Tibial artery (tissue), 4 donors: ENCODE measurements around the gene FAM20B.

Source experiments
- DNase-seq, 2 donors: peaks; one replicate each; pipeline ENCODE4 v3.0.0-alpha.2; 2019
- H3K27ac ChIP-seq, 2 donors: fragments of 200-600 bp; sonication (generic) in 1 of 2; 1 replicate in 1 of 2; 2 replicates in 1 of 2; pipeline ENCODE4 v1.5.1; 2018 to 2019; ENCODE audit warnings: mild to moderate bottlenecking in 1 of 2
- H3K27me3 ChIP-seq, 2 donors: fragments of 200-600 bp; sonication (generic) in 1 of 2; one replicate each; pipeline versions ENCODE4 v1.5.1 to v1.6.0; 2016 to 2019
- H3K36me3 ChIP-seq, 3 donors: fragments of 200-600 bp; sonication (generic) in 2 of 3; one replicate each; pipeline ENCODE4 v1.5.1; 2016 to 2019; ENCODE audit warnings: mild to moderate bottlenecking in 2 of 3
- H3K4me1 ChIP-seq, 4 donors: fragments of 200-600 bp; sonication (generic) in 2 of 4; 1 replicate in 3 of 4; 2 replicates in 1 of 4; pipeline ENCODE4 v1.5.1; 2016 to 2019
- H3K4me3 ChIP-seq, 2 donors: fragments of 200-600 bp; sonication (generic) in 1 of 2; 1 replicate in 1 of 2; 2 replicates in 1 of 2; pipeline ENCODE4 v1.5.1; 2018 to 2019; ENCODE audit warnings: mild to moderate bottlenecking in 2 of 2
- H3K9me3 ChIP-seq, 3 donors: fragments of 200-600 bp; sonication (generic) in 1 of 3; one replicate each; pipeline ENCODE4 v1.5.1; 2016 to 2019
- intact Hi-C: fragments of 100-400 bp; cut with DNase I; formaldehyde crosslinking; loops from one replicate; pipeline ENCODE4 v1.15.0; 2023; ENCODE audit warnings: low total_unique reads
- TF ChIP-seq, protein P1 (sequence below), 2 experiments: fragments of 200-600 bp in 1 of 2; fragments of 450-650 bp in 1 of 2; IDR thresholded peaks; one replicate each; pipeline ENCODE4 v1.5.1; 2017 to 2019; ENCODE audit warnings: antibody characterized with exemption in 2 of 2, mild to moderate bottlenecking in 1 of 2, moderate library complexity in 1 of 2

FAM20B gene

DNA sequence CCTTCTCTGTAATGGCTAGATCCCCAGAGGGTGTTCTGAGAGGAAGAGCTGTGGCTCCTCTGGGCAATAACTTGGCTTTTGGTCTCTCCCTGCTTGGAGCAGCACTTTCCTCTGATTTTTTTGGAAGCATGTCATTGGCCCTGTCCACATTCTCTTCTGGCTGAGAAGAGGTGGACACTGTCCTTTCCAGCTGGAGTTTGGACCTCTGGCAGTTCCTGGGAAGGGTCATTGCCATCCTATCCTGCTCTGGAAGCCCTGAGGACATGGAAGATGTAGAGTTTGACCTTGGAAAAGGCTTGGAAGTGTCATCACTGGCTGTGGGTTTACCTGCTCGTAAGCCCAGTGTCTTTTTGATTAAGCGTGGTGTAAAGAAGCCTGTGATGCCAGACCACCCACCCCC is 83.0 kb downstream of the FAM20B start:
- H3K27ac ChIP-seq, result no peak overlapping the region
- H3K27me3 ChIP-seq, result no peaks in the 10 kb centered on the region
- TF ChIP-seq, protein P1, sequence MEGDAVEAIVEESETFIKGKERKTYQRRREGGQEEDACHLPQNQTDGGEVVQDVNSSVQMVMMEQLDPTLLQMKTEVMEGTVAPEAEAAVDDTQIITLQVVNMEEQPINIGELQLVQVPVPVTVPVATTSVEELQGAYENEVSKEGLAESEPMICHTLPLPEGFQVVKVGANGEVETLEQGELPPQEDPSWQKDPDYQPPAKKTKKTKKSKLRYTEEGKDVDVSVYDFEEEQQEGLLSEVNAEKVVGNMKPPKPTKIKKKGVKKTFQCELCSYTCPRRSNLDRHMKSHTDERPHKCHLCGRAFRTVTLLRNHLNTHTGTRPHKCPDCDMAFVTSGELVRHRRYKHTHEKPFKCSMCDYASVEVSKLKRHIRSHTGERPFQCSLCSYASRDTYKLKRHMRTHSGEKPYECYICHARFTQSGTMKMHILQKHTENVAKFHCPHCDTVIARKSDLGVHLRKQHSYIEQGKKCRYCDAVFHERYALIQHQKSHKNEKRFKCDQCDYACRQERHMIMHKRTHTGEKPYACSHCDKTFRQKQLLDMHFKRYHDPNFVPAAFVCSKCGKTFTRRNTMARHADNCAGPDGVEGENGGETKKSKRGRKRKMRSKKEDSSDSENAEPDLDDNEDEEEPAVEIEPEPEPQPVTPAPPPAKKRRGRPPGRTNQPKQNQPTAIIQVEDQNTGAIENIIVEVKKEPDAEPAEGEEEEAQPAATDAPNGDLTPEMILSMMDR (IDR thresholded peaks at IDR 0.05), result no peak
- no peaks in the 10 kb centered on the region for H3K4me1 ChIP-seq
- intact Hi-C loops, result no loop called here
- no peak for DNase-seq
- no peak overlapping the region for H3K4me3 ChIP-seq
- peaks cover 58 to 69% (median 67%) of the 10 kb centered on the region in 3 donors for H3K36me3 ChIP-seq
- H3K9me3 ChIP-seq, result no peaks in the 10 kb centered on the region

DNA sequence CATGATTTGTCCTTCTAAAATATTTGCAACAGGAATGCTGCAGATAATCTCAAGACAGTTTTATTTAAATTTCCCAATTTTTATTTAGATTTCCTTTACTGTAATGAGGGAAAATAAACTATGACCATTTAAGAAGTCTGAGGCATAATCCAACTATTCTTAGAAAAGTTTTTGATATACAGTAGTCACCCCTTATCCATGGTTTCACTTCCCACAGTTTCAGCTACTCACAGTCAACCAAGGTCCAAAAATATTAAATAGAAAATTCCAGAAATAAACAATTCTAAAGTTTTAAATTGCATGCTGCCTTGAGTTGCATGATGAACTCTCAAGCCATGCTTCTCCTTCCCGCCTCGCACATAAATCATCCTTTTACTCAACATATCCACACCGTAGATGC is 89.5 kb downstream of the FAM20B start:
- DNase-seq, result no peak
- no peak overlapping the region for H3K4me3 ChIP-seq
- H3K9me3 ChIP-seq, result no peaks in the 10 kb centered on the region
- no peaks in the 10 kb centered on the region for H3K4me1 ChIP-seq
- H3K27me3 ChIP-seq, result no peaks in the 10 kb centered on the region
- peaks cover 67 to 75% (median 72%) of the 10 kb centered on the region in 3 donors for H3K36me3 ChIP-seq
- intact Hi-C loops, result no loop called here
- TF ChIP-seq, protein P1 (IDR thresholded peaks at IDR 0.05), result no peak
- no peak overlapping the region for H3K27ac ChIP-seq

GRCh38 chr1:179119513-179119912 is 93.8 kb downstream of the FAM20B start:
- Histone ChIP-seq H3K27me3 (no peaks in the 10 kb centered on the region), H3K27ac (no peak overlapping the region), H3K36me3 (peaks cover 25 to 47% (median 38%) of the 10 kb centered on the region in 3 donors), H3K9me3 (no peaks in the 10 kb centered on the region), H3K4me1 (peaks cover 0 to 6% (median 3%) of the 10 kb centered on the region in 4 donors), H3K4me3 (no peak overlapping the region)
- DNase-seq, result no peak
- TF ChIP-seq, protein P1 (IDR thresholded peaks at IDR 0.05), result no peak
- intact Hi-C loops, result no loop called here

- TF ChIP-seq, protein P1 (IDR thresholded peaks at IDR 0.05), result no peak
- Histone ChIP-seq H3K27me3 (no peaks in the 10 kb centered on the region), H3K27ac (no peak overlapping the region), H3K4me3 (no peak overlapping the region), H3K4me1 (peaks cover 0 to 6% (median 3%) of the 10 kb centered on the region in 4 donors), H3K36me3 (peaks cover 24 to 43% (median 31%) of the 10 kb centered on the region in 3 donors), H3K9me3 (no peaks in the 10 kb centered on the region)
- no peak for DNase-seq
- intact Hi-C loops, result loop anchor here (5.0 kb wide), 1 partner anchor 72 kb away; no protein-coding TSS in a partner anchor
These were observed 95.0 kb downstream of the FAM20B start for GRCh38 chr1:179120736-179121135.

- Histone ChIP-seq H3K9me3 (no peaks in the 10 kb centered on the region), H3K36me3 (peaks cover 20 to 43% (median 27%) of the 10 kb centered on the region in 3 donors), H3K4me3 (no peak overlapping the region), H3K27ac (no peak overlapping the region), H3K4me1 (peaks cover 0 to 9% (median 4%) of the 10 kb centered on the region in 4 donors), H3K27me3 (no peaks in the 10 kb centered on the region)
- intact Hi-C loops, result loop anchor here (5.0 kb wide), 1 partner anchor 71 kb away; no protein-coding TSS in a partner anchor
- TF ChIP-seq, protein P1 (IDR thresholded peaks at IDR 0.05), result peak; percentile 51 to 67
- DNase-seq, result no peak
These were observed 95.7 kb downstream of the FAM20B start for GRCh38 chr1:179121159-179121938.
